GM19025 (cell line): ENCODE measurements around the gene ANKS6.
"Not testable (repeated sequence)": the region's sequence is repeated elsewhere in the genome, so short reads cannot be mapped to it uniquely, and the experiment has no call there.

ENCODE experiments used
- ATAC-seq: cut with Tn5 transposase; IDR thresholded peaks from one replicate; pipeline ENCODE4 v1.9.1; 2021; ENCODE audit warnings: mild to moderate bottlenecking, low read depth, moderate library complexity; ENCODE audit not compliant: unreplicated experiment

Gene ANKS6

DNA sequence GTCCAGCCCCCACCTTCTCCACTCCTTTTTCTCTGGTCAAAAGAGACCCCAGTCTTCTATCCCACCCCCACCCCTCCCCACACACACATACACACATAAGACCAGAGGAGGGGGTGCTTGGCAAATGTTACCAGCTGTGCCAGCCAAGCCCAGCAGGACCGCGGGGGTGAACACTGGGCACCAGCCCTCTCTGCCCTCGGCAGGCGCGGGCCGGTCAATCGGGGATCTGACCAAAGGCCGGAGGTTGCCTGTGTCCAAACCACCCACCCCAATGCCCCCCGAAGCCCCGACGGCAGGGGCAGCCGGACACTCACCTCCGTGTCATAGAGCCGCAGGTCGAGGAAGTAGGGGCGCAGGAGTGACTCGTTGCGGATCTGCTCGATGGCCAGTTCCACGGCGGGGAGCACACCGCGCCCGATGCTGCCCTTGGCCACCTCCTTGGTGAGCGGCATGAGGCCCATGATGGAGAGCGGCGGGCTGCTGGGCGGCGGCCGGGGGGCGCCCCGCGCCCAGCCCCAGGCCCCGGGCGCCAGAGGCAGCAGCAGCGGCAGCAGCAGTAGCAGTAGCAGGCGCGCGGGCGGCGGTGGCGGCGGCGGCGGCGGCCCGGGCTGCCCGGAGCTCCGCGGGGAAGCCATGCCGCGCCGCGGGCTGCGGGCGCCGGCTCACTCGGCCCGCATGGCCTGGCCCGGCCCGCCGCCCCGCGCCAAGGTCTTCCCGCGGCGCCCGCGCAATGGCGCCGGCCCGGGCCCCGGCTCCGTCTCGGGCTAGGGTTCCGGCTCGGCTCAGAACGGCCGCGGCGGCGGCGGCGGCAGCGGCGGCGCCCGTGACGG is 88.0 kb downstream of the ANKS6 start:
- no peak for ATAC-seq

DNA sequence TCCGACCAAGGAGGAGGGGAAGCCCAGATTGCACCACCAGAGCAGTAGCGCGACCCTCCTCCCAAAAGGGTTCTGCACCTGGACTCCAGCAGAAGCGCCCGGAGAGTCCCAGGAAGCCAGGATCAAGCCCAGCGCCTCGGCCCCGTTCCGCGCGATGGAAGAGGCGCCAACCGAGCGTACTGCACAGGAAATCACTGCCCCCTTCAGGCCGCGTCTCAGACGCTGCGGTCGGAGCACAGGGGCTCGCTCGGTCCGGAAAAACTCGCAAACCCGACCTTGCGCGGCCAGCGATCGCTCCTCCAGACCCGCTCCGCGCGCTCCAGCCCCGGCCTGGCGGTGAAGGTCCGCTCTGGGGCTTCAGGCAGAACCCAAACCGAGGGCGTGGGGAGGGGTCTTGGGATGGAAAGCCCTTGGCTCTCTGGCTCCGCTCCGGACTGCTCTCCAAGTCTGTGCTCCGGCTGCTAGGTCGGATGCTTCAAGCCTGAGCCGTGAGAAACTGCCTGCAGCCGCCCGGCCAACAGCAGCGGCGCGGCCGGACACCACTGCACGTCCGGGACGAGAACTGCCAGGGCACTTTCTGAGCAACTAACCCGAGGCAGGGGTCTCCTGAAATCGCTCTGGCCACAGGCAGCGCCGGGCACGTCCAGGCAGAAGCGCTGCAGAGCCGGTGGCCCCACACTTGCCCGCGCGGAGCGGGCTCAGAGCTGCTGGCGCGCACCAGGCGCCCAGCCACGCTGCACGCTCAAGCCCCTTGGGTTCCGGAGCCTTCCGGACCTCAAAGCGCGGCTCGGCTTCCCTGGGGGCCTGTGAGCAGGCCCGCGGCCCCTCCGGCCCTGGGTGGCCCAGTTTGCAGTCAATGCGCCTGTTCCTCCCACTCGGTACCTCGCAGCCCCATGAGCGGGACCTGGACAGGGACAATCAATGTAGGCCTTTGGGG is 88.9 kb downstream of the ANKS6 start:
- ATAC-seq, result no peak

DNA sequence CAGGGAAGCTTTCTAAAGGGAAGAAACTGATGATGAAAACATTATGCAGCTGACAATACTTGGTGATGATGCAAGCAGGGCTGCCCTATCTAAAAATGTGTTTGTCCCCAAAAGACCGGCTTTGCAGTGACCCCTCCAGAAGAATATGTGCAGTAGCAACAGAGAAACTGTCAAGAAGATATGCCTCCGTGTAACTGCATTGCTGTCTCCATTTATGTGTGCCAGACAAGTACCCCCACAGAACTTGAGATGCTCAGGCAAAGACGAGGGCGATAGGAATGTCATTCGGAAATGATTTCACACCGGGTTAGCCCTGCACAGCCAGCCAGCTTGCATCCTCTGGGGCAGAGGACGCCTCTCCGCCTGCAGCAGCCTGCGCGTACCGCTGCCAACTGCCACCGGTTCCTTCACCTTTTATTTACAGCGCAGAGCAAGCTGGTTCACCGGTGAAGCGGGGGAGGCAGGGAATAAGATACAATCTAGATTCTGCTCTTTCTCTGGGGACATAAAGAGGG is 89.6 kb downstream of the ANKS6 start:
- no peak for ATAC-seq

DNA sequence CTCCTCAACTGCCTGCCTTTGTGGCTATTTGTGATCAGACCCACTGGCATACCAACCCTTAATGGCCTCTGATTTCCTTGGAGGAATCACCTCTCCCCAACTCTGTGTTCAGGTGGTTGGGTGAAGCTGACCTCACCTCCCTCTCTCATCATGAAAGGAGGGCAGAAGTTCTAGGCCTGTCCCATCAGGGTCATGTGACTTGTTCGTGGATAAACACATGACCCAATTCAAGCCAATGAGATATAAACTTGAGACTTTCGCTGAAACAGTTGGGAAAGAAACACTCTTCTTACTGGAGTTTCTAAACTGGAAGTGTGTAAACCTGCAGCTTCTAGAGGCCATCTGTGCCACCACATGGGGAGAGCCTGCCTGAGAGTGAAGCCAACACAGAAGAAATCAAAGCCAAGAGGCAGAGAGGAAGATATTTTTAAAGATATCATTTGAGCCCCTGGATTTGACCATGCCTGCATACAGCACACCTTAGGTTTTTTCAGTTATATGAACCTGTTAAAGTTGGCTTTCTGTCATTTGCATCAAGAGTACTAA is 93.4 kb downstream of the ANKS6 start:
- ATAC-seq, result no peak

DNA sequence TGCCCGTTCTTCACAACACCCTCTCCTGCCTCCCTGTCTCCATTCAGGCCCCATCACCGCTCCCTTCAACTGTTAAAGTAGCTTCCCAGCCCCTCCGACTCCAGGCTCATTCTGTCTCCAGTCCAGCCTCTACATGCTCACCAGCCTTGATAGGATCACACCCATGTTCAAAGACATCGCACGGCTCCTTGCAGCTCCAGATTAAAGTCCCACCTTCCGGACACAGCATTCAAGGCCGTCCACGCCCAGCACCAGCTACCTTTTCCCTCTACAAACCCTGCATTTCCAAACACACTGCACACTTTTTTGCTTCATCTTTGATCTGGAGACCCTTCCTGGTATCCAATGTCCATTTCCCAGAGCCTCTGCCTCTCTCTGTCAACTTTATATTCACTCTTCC is 94.0 kb downstream of the ANKS6 start:
- no peak for ATAC-seq

DNA sequence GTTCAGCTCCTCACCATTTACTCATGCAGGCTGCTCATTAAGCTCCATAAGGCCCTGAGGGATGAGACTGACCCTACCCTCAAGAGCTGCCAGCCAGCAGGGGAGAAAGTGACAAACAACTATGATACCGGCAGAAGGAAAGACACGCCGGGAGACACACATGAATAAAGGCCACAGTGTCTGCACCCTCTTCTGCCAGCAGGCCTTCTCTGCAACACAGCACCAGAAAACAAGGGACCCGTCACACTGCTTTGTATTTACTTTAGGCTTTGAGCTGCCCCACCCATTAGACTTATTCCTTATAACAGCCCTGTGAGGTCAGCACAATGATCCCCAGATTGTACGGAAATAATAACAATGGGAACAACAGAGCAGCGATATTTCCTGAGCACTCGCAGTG is 94.8 kb downstream of the ANKS6 start:
- ATAC-seq, result no peak

DNA sequence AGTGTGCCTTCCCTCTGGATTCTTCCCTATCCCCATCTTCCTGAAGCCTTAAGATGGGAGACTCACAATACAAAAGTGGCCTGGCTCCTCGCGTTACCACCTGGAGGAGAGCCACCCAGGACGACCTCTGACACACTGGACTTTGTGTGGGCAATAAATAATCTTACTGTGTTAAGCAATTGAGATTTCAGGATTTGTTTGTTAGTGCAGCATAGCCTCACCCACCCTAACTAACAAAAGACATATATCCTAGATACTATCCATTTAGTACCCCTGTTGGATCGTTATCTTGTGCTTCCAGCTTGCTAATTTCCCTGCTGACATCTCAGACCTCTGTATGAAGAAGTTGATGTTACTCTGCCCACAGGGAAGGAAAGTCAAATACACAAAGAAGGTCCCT is 95.6 kb downstream of the ANKS6 start:
- no peak for ATAC-seq

DNA sequence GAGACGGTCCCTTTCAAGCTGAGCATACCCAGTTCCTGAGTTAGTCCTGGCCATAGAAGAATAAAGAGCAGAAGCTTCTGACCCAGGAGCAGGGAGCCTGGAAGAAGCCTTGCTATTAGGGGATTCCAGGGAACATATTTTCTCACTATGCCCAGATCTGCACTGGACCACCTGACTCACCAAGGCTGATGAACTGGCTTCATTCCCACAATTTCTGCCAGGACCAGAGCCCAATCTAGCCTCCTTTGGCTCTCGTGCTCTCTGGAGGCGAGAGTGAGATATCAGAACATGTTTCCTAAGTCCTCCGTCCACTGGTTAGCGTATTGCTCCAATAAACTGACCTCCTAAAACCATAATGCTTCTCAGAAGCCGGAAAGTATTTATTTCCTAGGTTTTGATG is 97.5 kb downstream of the ANKS6 start:
- no peak for ATAC-seq

DNA sequence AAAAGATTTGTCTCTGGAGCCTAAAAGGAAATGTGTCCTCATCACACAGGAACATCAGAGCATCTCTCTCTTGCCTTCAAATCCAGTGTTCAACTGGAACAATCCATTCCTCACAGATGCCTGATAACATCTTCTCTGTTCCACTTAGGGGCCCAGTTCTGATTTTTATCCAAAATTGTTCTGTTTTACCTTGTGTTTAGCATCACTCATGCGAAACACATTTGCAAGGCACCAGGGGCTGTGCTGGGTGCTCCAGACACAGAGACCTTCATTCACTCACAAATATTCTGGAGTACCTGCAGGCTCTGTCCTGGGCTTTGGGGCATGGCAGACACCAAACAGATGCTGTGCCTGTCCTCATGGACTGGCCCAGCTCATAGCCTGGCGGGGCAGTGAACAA is 101.4 kb downstream of the ANKS6 start:
- ATAC-seq, result no peak

DNA sequence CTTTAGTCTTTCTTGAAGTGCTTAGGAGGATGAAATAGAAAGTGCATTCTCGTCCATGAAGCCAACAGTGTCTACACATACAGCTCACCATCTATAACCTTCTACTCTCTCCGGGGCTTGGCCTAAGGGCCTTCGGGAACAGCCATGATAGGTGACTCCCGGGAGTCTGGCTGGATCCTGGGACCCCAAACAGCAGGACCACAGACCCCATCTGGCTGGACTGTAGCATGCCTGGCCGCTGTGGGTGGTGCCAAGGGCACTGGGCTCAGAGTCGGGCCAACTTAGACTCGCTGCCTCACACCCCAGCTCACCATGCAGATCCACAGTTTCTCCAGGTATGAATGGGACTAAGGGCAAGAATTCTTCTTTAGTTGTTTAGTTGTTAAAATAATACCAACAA is 104.0 kb downstream of the ANKS6 start:
- no peak for ATAC-seq

DNA sequence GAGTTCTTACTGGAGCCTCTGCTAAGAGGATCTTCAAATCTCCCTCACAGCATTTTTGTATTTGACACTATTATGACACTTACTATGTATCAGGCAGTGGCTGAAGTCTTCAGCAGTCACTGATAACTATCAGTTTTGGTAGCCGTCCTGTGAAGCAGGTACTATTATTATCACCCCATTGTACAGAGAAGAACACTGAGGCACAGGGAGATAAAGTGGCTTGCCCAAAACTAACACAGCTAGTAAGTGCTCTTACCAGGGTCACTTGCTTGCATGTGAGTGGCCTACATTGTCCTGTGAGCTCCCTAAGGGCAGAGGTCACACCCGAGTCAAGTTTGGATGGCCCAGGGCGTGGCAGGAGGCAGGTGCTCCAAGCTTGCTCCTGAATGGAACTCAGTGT is 104.5 kb downstream of the ANKS6 start:
- ATAC-seq, result no peak

DNA sequence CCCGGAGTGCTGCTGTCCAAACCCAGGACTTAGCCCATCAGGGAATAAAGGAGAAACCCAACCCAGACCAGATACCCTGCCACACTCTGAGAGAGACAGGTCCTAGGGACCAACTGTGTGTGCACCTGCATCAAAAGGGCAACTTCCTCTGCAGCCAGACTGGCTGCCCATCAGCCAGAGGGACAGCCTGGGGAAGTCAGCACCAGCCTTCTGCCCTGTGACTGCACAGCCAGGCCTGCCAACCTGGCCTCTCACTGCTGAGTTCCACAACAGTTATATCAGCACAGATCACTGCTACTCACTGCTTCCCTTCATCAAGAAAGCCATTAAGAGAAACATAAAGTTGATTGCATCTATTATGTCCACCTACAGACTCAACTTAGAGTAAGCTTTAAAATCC is 105.7 kb downstream of the ANKS6 start:
- ATAC-seq, result no peak

DNA sequence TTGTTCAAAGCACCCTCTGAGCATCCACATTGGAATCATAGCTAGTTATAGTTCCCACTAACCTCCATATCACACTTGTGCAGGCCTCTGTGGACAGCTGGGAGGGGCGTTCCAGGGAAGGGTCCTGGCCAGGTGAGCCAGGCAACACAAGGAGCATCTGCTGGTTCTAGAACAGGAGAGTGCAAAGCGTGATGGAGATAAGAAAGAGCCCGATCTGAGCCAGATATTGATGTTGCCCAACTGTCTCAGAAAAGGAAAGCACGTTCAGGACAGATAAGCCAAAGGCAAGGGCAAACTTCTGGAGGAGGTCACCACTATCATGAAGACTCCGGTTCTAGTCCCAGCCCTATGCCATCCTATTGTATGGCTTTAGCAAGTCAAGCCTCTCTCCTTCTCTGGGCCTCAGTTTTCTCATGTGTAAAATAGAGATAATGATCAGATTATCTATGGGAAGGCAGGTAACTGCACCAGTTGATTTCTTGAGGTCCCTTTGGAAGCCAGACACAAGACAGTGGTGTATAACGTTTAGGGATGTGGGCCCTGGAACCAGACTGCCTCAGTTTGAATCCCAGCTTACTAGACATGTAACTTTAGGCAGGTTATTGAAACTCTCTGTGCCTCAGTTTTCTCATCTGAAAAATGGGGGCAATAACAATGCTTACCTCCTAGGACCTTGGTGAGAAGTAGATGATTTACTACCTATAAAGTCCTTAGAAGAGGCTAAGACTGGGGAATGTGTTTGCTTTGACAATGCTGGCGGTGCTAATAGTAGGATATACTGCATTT is 107.5 kb downstream of the ANKS6 start:
- no peak for ATAC-seq

DNA sequence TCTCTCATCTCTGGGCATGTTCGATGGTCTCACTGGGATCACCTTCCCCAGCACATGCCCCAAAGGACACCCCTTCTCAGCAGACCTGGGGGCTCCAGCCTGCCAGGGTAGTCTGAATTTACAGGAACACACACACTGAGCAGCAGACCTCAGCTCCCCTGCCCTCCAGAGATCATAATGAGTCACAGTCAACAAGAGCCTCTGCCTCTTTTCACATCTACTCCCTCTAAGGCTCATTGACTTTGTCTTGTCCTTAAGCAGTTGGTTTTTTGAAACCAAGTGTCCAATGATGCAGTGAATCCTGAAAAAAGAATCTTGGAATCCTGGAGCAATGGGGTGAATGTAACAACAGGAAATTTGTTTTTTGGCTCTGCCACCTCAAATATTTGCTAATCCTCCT is 108.4 kb downstream of the ANKS6 start:
- ATAC-seq, result no peak

DNA sequence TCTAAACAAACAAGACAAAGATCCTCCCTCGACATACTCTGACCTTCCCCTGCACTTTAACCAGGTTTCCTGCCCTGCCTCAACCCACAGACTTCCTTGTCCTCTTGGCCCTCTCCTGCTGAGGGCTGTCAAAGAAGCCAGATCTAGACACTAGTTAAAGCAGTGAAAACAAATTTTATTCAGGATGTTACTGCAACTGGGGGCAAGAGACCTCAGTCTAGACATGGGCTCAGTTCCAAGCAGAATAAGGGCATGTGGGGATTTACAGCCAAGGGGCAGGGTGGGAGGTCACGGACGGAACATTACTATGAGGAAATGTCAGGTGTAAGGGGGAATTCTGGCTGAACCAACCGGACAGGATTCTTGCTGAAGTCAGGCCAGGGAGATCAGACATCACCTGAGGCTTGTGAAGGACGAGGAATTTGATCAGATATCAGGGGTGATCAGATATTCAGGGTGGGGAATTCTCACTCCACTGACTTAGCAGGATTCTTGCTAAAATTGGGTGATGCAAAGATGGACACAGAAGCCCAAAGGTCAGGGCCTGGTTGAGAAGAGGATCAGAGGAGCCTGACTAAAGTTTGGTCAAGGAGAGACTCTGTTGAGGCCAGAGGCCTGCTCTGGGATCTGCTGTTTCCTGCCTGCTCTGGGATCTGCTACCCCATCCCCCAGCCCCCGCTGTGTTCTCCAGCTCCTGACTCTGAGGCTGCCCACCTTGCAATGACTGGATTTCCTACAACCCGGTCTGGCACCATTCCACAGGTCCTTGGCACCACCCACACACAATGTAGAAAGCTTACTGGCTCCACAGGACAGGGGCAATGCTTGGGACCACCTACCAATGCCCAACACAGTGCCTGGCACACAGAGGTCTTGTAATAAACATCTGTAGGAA is 109.1 kb downstream of the ANKS6 start:
- ATAC-seq, result no peak

DNA sequence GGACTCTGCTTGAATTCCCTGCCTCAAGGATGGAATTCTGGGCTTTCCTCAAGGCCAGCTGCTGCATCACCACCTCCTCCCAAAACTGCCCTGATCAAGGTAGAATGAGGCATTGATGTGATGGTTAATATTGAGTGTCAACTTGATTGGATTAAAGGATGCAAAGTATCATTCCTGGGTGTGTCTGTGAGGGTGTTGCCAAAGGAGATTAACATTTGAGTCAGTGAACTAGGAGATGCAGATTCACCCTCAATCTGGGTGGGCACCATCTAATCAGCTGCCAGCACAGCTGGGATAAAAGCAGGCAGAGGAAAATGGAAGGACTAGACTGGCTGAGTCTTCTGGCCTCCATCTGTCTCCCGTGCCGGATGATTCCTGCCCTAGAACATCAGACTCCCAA is 111.5 kb downstream of the ANKS6 start:
- not testable (repeated sequence) for ATAC-seq
